Choroid plexus epithelial cell (primary cell): ENCODE results near the gene ADNP.
"Not testable (repeated sequence)": the region's sequence is repeated elsewhere in the genome, so short reads cannot be mapped to it uniquely, and the experiment has no call there.

Experiments
- DNase-seq: peaks from one replicate; pipeline ENCODE4 v3.0.0-alpha.2; 2010; ENCODE audit warnings: low read depth
- H3K4me3 ChIP-seq: 2 replicates; pipeline ENCODE4 v1.5.1; 2011; ENCODE audit warnings: low read depth, mild to moderate bottlenecking, control low read depth, low read length, moderate library complexity
- CTCF ChIP-seq: conservative IDR thresholded peaks from 2 replicates; pipeline ENCODE4 v1.5.1; 2011; ENCODE audit warnings: low read depth, mild to moderate bottlenecking, control low read depth, inconsistent platforms, low read length, moderate library complexity

Gene ADNP

GRCh38 chr20:50886184-50886790, 45.0 kb downstream of the ADNP start:
- no peak overlapping the region for H3K4me3 ChIP-seq
- TF ChIP-seq CTCF, result no peak
- DNase-seq, result no peak

- DNase-seq, result no peak
- TF ChIP-seq CTCF, result no peak
- no peak overlapping the region for H3K4me3 ChIP-seq
These were observed 45.5 kb downstream of the ADNP start for GRCh38 chr20:50885781-50886180.

GRCh38 chr20:50885068-50885467, 46.2 kb downstream of the ADNP start:
- no peak for DNase-seq
- TF ChIP-seq CTCF, result no peak
- H3K4me3 ChIP-seq, result no peak overlapping the region

- no peak for TF ChIP-seq CTCF
- DNase-seq, result no peak
- no peak overlapping the region for H3K4me3 ChIP-seq
These were observed 47.4 kb downstream of the ADNP start for GRCh38 chr20:50883856-50884255.

GRCh38 chr20:50881759-50882424, 49.3 kb downstream of the ADNP start:
- not testable (repeated sequence) for H3K4me3 ChIP-seq, DNase-seq

- TF ChIP-seq CTCF, result no peak
- no peak overlapping the region for H3K4me3 ChIP-seq
- no peak for DNase-seq
These were observed 51.3 kb downstream of the ADNP start for GRCh38 chr20:50879649-50880550.

GRCh38 chr20:50877232-50877743, 53.9 kb downstream of the ADNP start:
- DNase-seq, result no peak
- no peak overlapping the region for H3K4me3 ChIP-seq
- TF ChIP-seq CTCF, result no peak
